Activated T-helper 1 cell treated with Interleukin-2 at 50 U/mL for 16 hours (primary cell): ENCODE measurements around the gene ATP8B1.

Experiments
- DNase-seq: peaks from one replicate; pipeline ENCODE4 v3.0.0-alpha.2; 2020; ENCODE audit warnings: low read depth

The ATP8B1 gene

GRCh38 chr18:57819119-57819518 is 16.0 kb upstream of the ATP8B1 start:
- DNase-seq = no peak

DNA sequence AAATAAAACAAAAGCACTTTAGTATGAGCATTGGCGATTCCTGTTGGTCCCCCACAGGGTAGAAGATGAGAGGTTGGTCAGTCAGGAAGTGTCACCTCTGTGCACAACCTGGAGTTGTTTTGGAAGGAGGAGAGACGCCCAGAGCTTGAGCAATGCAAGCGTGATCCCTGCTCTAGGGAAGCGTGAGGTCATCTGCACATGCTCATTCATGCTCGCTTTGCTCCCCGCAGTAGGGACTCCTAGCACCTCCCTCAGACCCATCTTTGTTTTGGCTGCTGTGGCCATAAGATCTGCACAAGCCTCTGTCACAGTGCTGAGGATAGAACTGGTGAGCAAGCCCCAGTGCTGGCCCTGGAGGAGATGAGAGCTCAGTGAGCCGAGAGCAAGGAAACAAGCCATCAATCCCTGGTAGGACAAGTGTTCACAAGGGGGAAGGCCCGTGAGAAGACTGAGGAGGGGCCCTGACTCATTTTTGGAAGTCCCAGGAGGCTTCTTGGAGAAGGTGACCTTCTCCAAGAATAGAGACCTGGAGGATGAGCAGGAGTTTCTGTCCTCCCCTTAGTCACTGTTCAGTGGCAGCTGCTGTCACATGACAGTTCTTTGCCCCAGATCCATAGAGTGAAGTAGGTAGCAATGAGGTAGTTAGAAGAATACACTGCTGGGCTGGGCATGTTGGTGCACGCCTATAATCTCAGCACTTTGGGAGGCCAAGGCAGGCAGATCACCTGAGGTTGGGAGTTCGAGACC is 13.3 kb upstream of the ATP8B1 start:
- no peak for DNase-seq

DNA sequence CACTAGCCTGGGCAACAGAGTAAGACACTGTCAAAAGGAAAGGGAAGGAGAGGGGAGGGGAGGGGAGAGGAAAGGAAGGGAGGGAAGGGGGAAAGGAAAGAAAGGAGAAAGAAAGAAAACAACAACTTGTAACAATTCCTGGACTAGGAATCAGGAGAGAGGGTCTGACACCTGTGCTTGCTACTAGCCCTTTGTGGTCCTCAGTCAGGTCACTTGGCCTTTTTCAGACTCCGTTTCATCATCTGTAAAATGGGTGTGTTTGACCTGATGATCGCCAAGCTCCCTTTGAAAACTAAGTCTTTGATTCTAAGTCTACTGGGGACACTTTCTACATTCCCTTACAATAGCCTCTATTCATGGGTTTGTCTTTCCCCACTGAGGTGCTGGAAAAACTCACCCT is 11.4 kb upstream of the ATP8B1 start:
- DNase-seq = no peak

DNA sequence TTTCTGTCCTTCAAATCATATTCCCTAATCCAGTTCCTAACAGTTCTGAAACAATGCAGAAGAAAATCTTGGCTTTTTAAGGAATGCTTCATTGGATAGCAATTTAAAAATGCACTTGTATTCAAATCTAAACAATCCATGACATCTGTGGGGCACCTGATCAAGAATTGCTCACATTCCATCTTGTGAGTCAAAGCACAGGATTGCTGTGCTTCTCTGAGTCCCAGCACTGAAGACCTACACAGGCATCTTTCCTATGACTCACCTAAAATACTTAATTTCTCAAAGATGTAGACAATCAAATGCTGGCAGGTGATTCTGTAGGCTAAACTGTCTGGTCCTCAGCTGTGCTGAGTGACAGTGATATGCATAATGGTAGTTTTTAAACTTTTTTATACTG is 10.1 kb upstream of the ATP8B1 start:
- DNase-seq = no peak

- DNase-seq = no peak
These were observed 9.0 kb upstream of the ATP8B1 start for GRCh38 chr18:57812126-57812477.

- DNase-seq = no peak
These were observed 8.5 kb upstream of the ATP8B1 start for GRCh38 chr18:57811477-57812125.

GRCh38 chr18:57809190-57809589 is 6.1 kb upstream of the ATP8B1 start:
- no peak for DNase-seq

GRCh38 chr18:57807336-57808117 is 4.4 kb upstream of the ATP8B1 start:
- DNase-seq = no peak

GRCh38 chr18:57806978-57807285 is 3.8 kb upstream of the ATP8B1 start:
- no peak for DNase-seq

DNA sequence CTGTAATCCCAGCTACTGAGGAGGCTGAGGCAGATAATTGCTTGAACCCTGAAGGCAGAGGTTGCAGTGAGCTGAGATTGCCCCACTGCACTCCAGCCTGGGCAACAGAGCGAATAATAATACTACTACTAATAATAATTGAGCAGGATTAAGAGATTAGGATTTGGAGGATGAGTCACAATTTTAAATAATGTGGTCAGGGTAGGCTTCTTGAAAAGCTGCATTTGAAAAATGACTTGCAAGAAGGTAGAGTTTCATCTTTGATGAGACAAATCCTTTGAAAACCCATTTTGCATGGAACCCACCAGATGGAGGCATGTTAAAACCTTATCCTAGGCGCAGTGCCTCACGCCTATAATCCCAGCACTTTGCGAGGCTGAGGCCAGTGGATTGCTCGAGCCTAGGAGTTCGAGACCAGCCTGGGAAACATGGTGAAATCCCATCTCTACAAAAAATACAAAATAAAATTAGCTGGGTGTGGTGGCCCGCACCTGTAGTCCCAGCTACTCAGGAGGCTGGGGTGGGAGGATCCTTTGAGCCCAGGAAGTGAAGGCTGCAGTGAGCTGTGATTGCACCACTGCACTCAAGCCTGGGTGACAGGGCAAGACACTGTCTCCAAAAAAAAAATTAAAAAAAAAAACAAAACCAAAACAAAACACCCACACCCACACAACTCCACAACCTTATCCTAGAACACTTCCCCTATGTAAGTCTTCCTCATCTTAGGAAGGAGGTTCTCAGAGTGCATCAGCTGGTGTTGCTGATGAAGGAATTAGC is 3.3 kb upstream of the ATP8B1 start:
- DNase-seq = no peak

DNA sequence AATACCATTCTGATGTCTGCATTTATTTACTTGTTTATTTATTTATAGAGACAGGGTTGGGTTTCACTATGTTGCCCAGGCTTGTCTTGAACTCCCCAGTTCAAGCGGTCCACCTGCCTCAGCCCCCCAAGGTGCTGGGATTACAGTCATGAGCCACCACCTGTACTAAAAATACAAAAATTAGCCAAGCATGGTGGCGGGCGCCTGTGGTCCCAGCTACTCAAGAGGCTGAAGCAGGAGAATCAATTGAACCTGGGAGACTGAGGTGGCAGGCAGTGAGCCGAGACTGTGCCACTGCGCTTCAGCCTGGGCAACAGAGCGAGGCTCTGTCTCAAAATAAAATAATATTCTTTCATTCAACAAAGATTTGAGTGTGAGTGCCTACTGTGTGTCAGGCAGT is 2.0 kb upstream of the ATP8B1 start:
- no peak for DNase-seq

DNA sequence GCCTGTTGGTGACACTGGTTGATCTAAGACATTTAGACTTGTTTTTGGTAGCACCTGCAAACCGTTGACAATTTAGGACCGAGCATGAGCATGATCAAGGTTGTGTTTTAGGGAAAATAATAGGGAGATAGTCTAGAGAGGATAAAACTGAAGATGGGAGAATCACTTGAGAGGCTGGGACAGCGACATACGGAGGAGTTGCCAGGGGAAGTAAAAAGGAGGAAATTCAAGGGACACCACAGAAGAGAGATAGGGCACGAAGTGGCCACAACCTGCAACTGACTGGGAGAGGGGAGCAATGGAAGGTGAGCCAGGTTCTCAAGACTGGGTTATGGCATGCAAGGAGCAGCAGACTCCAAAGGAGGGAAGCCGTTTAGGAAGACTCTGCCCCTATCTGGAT is 1.4 kb upstream of the ATP8B1 start:
- DNase-seq = no peak

DNA sequence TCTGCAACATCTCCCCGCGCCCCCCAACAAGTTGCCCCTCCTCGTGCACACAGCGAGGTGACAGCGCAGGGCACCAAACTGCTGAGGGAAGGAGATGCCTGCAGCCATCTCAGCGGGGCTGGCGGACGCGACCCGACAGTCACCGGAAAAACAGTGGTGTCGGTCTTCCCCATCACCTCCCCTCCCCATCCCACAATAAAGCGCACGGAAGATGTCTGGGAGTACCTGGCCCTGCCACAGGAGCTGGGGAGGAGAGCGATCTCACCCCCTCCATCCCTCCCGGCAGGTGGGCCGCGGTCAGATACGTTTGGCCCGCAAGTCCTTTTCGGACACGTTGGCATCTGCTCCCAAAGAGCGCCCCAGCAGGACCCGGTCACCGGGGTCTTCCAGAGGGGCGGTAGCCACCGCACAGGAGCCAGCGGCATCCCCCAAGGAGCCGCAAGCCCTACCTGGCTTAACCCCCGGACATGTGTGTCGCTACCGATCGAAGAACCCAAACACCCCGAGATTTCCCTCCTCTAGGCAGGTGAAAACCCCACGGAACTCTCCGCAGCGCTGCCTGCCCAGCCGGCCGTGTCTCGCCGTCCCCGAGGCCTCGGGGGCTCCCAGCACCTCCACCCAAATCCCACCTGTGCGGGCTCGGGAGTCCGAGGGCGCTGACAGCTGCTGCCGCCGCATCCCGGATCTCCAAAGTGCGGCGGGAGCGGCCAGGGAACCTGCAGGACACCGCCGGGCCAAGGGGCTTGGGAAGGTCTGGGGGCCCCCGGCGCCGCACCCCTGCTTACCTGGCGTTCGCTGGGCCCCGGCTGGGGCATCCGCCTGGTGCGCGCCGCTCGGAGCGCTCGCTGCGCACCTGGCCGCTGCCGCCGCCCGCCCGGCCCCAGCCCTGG is 657 bp downstream of the ATP8B1 start:
- no peak for DNase-seq

- DNase-seq = no peak
These were observed 1.3 kb downstream of the ATP8B1 start for GRCh38 chr18:57801761-57802212.

- no peak for DNase-seq
These were observed 1.8 kb downstream of the ATP8B1 start for GRCh38 chr18:57801325-57801724.

DNA sequence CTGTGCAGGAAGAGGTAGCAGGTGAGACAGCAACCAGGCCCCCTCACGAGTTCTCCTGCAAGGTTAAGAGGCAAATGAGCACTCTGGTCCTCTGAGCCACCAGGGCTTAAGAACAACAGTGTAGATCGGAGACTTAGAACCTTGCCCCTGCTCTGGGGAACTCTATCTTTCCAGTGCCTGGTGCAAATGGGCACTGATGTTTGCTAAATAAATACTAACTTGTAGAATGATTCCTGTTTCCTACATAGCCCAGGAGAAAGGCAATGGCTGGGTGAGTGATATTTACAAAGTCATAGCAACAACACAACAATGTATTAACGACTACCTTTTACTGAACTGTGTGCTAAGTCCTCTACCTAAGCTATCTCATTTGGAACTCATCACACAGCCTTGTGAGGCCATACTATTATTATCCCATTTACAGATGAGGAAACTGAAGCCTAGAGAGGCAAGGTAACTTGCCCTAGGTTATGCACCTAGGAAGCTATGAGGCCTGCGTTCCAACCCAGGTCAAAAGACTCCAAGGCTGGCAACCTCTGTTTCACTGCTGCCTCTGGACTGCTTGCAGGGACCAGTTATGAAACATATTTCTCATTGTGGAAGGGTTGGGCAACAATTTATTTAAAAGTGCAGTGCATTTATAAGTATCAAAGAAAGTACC is 4.3 kb downstream of the ATP8B1 start:
- DNase-seq = no peak

GRCh38 chr18:57797209-57797651 is 5.9 kb downstream of the ATP8B1 start:
- no peak for DNase-seq

- DNase-seq = no peak
These were observed 8.0 kb downstream of the ATP8B1 start for GRCh38 chr18:57794951-57795728.

DNA sequence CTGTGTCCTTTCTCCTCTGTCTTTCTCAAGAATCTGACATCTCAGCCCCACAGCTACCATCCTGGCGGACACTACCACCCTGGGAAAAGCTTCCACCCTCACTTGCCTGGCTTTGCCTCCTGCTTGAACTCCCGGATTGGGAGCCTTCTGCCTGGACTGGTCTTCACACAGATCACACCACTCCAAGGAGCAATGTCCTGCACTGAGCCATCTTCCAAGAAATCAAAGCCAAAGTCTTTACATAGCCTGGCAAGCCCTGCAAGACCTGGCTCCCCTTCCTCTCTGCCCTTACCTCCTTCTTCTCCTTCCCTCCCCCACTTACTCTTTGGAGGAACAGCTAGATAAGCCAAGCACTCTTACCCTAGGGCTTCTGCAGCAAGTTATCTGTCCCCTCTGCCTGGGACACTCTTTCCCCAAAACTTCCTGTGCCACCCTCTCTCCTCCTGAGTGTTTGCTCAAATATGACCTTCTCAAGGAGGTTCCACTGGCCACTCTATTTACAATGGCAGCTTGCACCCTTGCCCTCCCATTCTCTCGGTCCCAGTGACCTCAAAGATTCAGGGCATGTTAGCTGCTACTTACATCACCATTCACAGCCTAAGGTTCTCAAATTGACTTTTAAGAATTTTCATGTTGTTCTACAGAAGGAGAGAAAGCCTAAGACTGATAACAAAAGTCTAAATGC is 9.7 kb downstream of the ATP8B1 start:
- DNase-seq = no peak
